Activated naive CD4-positive, alpha-beta T cell treated with anti-CD3 and anti-CD28 coated beads, Interleukin-2, amount 50 U/mL, for 16 hours (primary cell): Measurements from ENCODE around the gene PDE8B.

Experiments used
- DNase-seq: peaks from one replicate; pipeline ENCODE4 v3.0.0-alpha.2; 2020

Gene PDE8B

GRCh38 chr5:77418601-77419581, 208.4 kb downstream of the PDE8B start:
- no peak for DNase-seq

- DNase-seq, result no peak
These were observed 209.4 kb downstream of the PDE8B start for GRCh38 chr5:77419644-77420582.

- DNase-seq, result no peak
These were observed 210.5 kb downstream of the PDE8B start for GRCh38 chr5:77420940-77421339.

GRCh38 chr5:77423022-77423750, 212.7 kb downstream of the PDE8B start:
- DNase-seq, result no peak

- DNase-seq, result no peak
These were observed 214.4 kb downstream of the PDE8B start for GRCh38 chr5:77424921-77425320.

GRCh38 chr5:77425420-77425819, 214.9 kb downstream of the PDE8B start:
- no peak for DNase-seq

GRCh38 chr5:77425998-77426659, 215.6 kb downstream of the PDE8B start:
- DNase-seq, result no peak

GRCh38 chr5:77426670-77427069, 216.2 kb downstream of the PDE8B start:
- no peak for DNase-seq

GRCh38 chr5:77427998-77428397, 217.5 kb downstream of the PDE8B start:
- DNase-seq, result no peak

- no peak for DNase-seq
These were observed 218.0 kb downstream of the PDE8B start for GRCh38 chr5:77428526-77428925.

- no peak for DNase-seq
These were observed 220.2 kb downstream of the PDE8B start for GRCh38 chr5:77430726-77431125.

GRCh38 chr5:77431286-77431685, 220.8 kb downstream of the PDE8B start:
- no peak for DNase-seq

GRCh38 chr5:77431719-77432118, 221.2 kb downstream of the PDE8B start:
- no peak for DNase-seq

GRCh38 chr5:77437194-77437593, 226.7 kb downstream of the PDE8B start:
- DNase-seq, result no peak

- DNase-seq, result no peak
These were observed 227.6 kb downstream of the PDE8B start for GRCh38 chr5:77438071-77438470.

- DNase-seq, result no peak
These were observed 233.2 kb downstream of the PDE8B start for GRCh38 chr5:77443670-77444069.

GRCh38 chr5:77444356-77444755, 233.9 kb downstream of the PDE8B start:
- DNase-seq, result no peak

- no peak for DNase-seq
These were observed 238.4 kb downstream of the PDE8B start for GRCh38 chr5:77448831-77449230.

- DNase-seq, result no peak
These were observed 238.8 kb downstream of the PDE8B start for GRCh38 chr5:77449277-77449676.

GRCh38 chr5:77449981-77450380, 239.5 kb downstream of the PDE8B start:
- no peak for DNase-seq

- DNase-seq, result no peak
These were observed 241.9 kb downstream of the PDE8B start for GRCh38 chr5:77452351-77452750.

GRCh38 chr5:77454123-77454522, 243.6 kb downstream of the PDE8B start:
- DNase-seq, result no peak
